Mucosa of rectum (tissue), 2 donors: ENCODE results near the gene ZIC1.

ENCODE experiments used
- H3K27ac ChIP-seq, 2 donors: one replicate each; pipeline ENCODE4 v1.7.0; 2013; ENCODE audit warnings: inconsistent platforms in 2 of 2, low read depth in 2 of 2, low read length in 2 of 2
- H3K27me3 ChIP-seq, 2 donors: one replicate each; pipeline ENCODE4 v1.7.0; 2013; ENCODE audit warnings: low read length in 2 of 2; ENCODE audit not compliant: control insufficient read depth in 2 of 2, insufficient read depth in 2 of 2
- H3K36me3 ChIP-seq, 2 donors: one replicate each; pipeline ENCODE4 v1.7.0; 2013; ENCODE audit warnings: low read length in 2 of 2; ENCODE audit not compliant: control insufficient read depth in 2 of 2, insufficient read depth in 2 of 2
- H3K4me1 ChIP-seq, 2 donors: one replicate each; pipeline ENCODE4 v1.7.0; 2013; ENCODE audit warnings: low read length in 2 of 2, mild to moderate bottlenecking in 1 of 2; ENCODE audit not compliant: control insufficient read depth in 2 of 2, insufficient read depth in 2 of 2
- H3K4me3 ChIP-seq, 2 donors: one replicate each; pipeline ENCODE4 v1.7.0; 2013; ENCODE audit warnings: low read length in 2 of 2
- H3K9ac ChIP-seq, 2 donors: one replicate each; pipeline ENCODE4 v1.7.0; 2013; ENCODE audit warnings: low read length in 2 of 2, low read depth in 1 of 2, mild to moderate bottlenecking in 1 of 2
- H3K9me3 ChIP-seq, 2 donors: one replicate each; pipeline ENCODE4 v1.7.0; 2013; ENCODE audit warnings: low read length in 2 of 2; ENCODE audit not compliant: control insufficient read depth in 2 of 2
- donor health status: healthy.
- donor health status: Normal muscosa, but diverticular disease.

ZIC1 gene

DNA sequence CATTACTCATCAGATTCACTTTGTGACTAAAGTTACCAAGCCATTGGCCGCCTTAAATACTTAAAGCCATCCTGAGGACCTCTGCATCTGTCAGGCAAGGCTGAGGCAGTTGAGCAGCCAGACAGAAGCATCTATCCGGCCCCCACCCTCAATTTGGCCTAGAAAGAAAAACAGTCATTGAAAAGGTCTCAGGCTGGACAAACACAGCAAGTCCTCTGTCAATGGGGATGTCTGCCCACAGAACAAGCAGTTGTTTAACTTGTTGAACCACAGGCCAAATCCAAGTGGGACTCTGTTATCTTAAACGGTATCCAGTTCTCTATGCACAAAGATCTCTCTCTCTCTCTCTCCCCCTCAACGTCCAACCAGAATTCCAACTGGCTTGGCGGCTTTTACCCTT is 5.7 kb upstream of the ZIC1 start:
- H3K9ac ChIP-seq: no peak overlapping the region
- no peaks in the 10 kb centered on the region for H3K4me1 ChIP-seq
- no peaks in the 10 kb centered on the region for H3K9me3 ChIP-seq
- H3K36me3 ChIP-seq: no peaks in the 10 kb centered on the region
- H3K4me3 ChIP-seq: no peak overlapping the region
- peaks cover 38 to 48% of the 10 kb centered on the region in 2 donors for H3K27me3 ChIP-seq
- H3K27ac ChIP-seq: no peak overlapping the region

- Histone ChIP-seq H3K4me3 (no peak overlapping the region), H3K27me3 (peaks cover 40 to 47% of the 10 kb centered on the region in 2 donors), H3K36me3 (no peaks in the 10 kb centered on the region), H3K9ac (no peak overlapping the region), H3K9me3 (no peaks in the 10 kb centered on the region), H3K27ac (no peak overlapping the region), H3K4me1 (no peaks in the 10 kb centered on the region)
Observed at GRCh38 chr3:147404000-147404799, 5.0 kb upstream of the ZIC1 start.

DNA sequence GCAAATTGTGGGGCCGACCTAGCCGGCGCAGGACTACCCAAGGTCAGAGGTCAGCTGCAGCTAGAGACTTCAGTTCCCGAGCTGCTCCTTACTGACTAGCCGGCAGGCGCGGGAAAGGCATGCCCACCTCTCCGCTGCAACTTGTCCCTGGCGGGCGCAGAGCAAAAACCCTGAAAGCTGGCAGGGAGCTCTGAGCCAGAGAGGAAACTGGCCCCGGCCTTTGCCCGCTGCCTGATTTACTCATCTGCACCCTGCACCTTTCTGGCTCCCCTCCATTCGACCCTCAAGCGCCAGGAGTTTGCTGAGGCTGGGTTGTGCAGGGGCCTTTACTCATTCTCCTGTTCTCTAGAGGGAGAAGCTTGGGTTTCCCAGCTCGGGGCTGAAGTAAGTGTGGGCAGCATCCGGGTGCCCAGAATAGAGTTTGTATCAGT is 4.3 kb upstream of the ZIC1 start:
- H3K27me3 ChIP-seq: peaks cover 40 to 53% of the 10 kb centered on the region in 2 donors
- H3K4me3 ChIP-seq: no peak overlapping the region
- no peaks in the 10 kb centered on the region for H3K4me1 ChIP-seq
- H3K9ac ChIP-seq: no peak overlapping the region
- no peaks in the 10 kb centered on the region for H3K9me3 ChIP-seq
- H3K36me3 ChIP-seq: no peaks in the 10 kb centered on the region
- H3K27ac ChIP-seq: no peak overlapping the region

DNA sequence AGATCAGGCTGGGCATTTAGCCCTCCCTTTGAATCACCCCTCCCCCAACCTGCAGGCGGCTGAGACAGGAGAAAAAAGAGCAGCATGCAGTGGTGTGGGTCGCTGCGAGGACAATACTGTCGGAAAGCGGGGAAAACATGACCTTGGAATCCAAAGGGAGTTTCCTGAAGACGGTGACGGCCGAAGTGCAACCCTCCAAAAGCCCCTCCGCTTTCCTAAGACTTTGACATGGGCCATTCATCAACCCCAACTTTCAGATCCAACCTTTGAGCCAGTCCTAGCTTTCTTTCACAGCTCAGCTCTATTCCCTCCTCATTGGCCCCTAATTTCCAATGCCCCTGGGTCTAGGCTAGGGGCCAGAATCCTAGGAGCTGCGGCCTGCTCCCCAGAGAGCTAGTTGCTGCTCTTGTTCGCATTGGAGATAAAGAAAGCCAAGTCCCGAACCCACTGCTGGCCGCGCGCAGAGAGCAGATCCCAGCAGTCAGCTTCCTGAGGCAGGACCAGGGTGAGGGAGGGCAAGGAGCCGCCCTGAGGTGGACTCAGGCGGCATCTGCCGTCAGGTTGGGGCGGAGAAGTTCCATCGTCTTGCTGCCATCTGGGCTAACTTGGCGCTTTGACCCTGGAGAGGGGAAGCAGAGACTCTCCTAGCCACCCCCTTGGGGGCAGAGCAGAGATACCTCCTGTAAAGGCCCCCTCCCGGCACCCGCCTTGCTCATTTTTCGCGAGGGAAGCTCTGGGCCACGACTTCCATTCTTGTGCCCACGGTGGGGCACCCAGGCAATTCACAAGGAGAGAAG is 3.7 kb upstream of the ZIC1 start:
- Histone ChIP-seq H3K27ac (no peak overlapping the region), H3K4me1 (peaks cover 0 to 4% of the 10 kb centered on the region in 2 donors), H3K9me3 (no peaks in the 10 kb centered on the region), H3K27me3 (peaks cover 44 to 53% of the 10 kb centered on the region in 2 donors), H3K36me3 (no peaks in the 10 kb centered on the region), H3K4me3 (no peak overlapping the region), H3K9ac (no peak overlapping the region)

DNA sequence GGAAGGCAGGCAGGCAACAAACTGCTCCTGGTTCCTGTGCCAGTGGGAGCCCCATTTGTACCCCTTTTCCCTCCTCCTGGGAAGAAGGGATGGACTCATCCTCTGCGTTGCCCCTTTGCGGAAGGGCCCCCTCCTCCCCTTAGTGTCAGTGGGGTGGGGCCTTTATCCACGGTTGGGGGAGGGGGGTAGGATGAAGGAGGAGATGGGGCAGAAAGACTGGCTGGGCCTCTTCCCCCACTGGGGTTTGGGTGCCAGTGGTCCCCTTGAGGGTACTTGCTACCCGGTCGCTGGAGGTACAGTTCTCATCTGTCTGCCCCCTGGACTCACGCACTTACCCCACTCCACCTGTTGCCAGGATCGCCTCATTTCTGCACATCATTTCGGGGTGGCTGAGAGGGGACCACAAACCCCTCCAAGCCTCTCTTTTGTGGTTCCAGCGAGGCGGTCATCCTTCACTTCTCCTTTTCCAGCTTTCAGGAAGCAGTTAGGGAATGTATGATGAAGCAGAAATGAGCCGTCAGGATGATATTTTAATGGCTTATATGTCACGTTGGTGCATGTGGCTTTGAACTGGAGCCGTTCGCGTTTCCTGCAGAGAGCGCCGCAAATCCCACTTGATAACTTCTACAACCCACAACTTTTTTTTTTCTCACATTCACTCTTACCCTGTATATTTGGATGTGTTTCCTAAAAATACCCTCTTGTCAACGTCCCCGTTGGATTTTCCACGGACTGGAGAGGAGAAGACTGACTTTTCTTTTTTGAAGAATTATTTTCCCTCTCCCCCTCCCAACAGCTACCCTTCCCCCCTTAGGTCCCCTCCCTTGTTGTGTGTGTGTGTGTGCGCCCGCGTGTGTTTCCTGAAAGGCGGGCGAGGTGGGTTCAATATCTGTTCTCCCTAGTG is 2.9 kb upstream of the ZIC1 start, which contains the start of gene ZIC4:
TSS of gene ZIC4 (minus strand) at position 516 of the 904 bp plus-strand sequence. CDS start 3,746 bp downstream, outside the sequence.
- no peaks in the 10 kb centered on the region for H3K9me3 ChIP-seq
- H3K4me3 ChIP-seq: no peak within 1 kb of the TSS
- no peak within 1 kb of the TSS for H3K27ac ChIP-seq
- H3K4me1 ChIP-seq: peaks cover 4 to 8% of the 10 kb centered on the region in 2 donors
- no peaks in the 10 kb centered on the region for H3K36me3 ChIP-seq
- H3K27me3 ChIP-seq: peaks cover 53 to 57% of the 10 kb centered on the region in 2 donors
- H3K9ac ChIP-seq: no peak within 1 kb of the TSS

DNA sequence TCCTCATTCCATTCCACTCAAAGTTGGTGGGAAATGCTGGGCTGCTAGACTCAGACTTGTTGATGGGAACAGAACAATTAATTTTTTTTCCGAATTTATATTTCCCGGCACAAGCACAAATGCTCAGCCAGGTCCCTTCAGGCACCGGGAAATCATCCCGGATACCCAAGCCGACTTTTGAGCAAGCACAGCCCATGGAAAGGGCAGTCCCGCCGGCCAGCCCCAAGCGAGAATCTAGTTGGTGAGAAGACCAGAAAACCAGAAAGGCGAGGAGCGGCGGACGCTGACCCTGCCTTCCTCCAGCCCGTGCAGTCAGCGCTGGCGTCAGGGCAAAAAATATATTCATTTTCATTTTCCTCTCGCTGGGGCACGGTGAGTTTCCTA is 2.1 kb upstream of the ZIC1 start:
- Histone ChIP-seq H3K9ac (no peak overlapping the region), H3K9me3 (no peaks in the 10 kb centered on the region), H3K4me3 (no peak overlapping the region), H3K27ac (no peak overlapping the region), H3K36me3 (no peaks in the 10 kb centered on the region), H3K27me3 (peaks cover 57 to 63% of the 10 kb centered on the region in 2 donors), H3K4me1 (peaks cover 4 to 8% of the 10 kb centered on the region in 2 donors)

GRCh38 chr3:147407498-147408187 is 1.5 kb upstream of the ZIC1 start:
- H3K4me1 ChIP-seq: peaks cover 4 to 8% of the 10 kb centered on the region in 2 donors
- no peaks in the 10 kb centered on the region for H3K36me3 ChIP-seq
- no peak overlapping the region for H3K4me3 ChIP-seq
- H3K9me3 ChIP-seq: no peaks in the 10 kb centered on the region
- no peak overlapping the region for H3K27ac ChIP-seq
- H3K27me3 ChIP-seq: peaks cover 58 to 67% of the 10 kb centered on the region in 2 donors
- no peak overlapping the region for H3K9ac ChIP-seq

DNA sequence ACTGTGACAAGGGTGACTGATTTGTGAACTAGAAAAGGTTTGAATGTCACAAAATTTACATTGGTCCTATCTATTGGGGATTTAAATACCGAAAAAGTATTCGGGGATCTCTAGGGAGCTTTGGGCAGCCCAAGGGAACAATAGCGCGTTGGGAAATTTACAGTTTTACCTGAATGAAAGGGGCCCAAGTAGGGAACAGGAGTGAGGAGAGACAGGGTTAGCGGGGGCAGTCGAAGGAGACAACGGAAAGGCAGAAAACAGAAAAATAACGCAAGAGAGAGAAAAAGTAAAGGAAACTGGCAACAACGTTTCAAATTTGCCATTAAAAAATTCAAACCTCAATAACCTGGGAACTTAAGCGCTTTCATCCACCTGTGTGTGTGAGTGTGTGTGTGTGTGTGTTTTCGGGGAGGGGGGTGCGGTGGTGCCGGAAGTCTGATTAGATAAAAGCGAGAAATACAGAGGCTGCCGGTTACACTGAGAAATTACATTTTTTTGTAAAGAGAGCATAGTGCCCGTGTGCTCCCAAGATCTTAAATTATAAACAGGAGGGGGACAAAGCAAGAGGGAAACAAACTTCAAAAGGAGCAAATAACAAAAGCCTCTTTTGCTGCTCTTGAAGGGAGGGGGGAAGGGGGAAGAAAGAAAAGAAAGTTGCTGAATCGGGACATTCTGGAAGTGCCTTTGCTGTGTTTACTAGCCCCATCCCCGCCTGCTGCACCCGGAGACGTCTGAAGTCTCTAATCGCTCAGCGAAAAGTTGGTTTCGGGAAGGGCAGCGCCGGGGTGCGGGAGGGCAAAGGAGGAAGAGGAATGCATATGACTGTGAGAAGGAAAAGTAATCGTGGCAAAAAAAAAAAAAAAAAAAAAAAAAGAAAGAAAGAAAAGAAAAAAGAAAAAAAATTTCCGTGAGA is 721 bp upstream of the ZIC1 start:
- Histone ChIP-seq H3K9ac (no peak overlapping the region), H3K4me3 (no peak overlapping the region), H3K27me3 (peaks cover 65 to 75% of the 10 kb centered on the region in 2 donors), H3K36me3 (no peaks in the 10 kb centered on the region), H3K27ac (no peak overlapping the region), H3K9me3 (no peaks in the 10 kb centered on the region), H3K4me1 (peaks cover 4 to 12% of the 10 kb centered on the region in 2 donors)
